ENCODE results near the gene OXCT2. TPM values are rescaled to one million over a fixed set of nuclear protein-coding genes. Genes with fewer than 3 reads are reported as not detected.
A peak's percentile ranks its signal among the peaks of the same experiment; 100 is the strongest.
"Not testable (repeated sequence)": the region's sequence is repeated elsewhere in the genome, so short reads cannot be mapped to it uniquely, and the experiment has no call there.

OXCT2 gene
- 0.95 TPM for total RNA-seq

DNA sequence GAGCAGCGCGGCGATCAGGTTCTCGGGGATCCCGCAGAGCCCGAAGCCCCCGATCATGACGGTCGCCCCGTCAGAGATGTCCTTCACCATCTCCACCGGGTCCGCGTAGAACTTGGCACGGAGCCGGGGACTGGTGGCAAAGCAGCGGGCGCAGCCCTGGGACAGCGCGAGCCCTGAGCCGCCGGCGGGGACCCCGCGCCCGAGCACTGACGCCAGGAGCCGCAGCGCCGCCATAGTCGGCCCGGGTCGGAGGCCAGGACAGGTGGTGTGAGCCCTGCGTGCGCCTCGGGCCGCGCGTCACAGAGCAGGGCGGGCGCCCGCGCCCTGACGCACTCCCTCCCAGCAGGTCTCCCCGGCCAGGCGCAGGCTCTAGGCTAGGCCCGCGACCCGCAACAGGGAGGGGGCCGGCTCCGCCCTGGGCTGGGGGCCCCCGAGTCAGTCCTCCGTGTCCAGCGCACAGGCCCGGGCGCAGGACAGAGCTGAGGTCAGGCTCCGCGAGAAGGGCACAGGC, at the start of gene OXCT2:
Gene OXCT2 (minus strand): TSS at position 327 of the 511 bp plus-strand sequence. CDS start 93 bp downstream, at position 234.
- not testable (repeated sequence) for DNase-seq (ENCODE audit: low spot score)

- DNase-seq (ENCODE audit: low spot score): no peak
Observed at GRCh38 chr1:39819091-39819812, 48.1 kb upstream of the OXCT2 start.

- peak; percentile 79 for DNase-seq (ENCODE audit: low spot score)
Observed at GRCh38 chr1:39818482-39818881, 47.3 kb upstream of the OXCT2 start.

DNA sequence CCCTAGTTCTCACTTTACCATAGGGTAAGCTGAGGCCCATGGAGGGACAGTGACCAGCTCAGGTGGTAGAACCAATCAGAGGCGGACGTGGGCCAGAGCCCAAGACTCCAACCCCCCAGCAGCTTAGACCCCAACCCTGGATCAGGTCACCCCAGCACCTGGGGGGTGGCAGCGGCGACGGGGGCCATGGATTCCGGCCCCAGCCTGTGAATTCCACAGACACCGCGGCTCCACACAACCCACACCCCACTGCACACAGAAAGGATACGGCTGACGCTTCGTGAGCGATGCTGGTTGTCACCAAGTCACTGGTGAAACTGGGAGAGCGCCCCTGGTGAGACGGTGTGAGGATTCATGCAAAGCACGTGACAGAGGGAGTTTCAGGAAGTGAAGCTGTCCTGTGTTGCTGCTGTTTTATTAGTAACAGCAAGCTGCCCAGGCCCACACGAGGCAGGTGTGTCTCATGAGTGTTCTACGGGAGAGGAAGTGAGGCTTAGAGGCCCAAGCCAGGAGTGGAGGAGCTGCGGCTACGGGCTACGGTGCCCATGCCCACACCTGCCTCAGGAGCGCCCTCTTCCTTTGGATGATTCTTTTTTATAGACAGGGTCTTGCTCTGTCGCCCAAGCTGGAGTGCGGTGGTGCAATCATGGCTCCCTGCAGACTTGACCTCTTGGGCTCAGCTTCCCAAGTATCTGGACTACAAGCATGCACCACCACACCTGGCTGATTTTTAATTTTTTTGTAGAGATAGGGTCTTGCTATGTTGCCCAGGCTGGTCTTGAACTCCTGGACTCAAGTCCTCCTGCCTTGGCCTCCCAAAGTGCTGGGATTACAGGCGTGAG, 46.2 kb upstream of the OXCT2 start:
- peak; percentile 74 for DNase-seq (ENCODE audit: low spot score)

- peak; percentile 69 for DNase-seq (ENCODE audit: low spot score)
Observed at GRCh38 chr1:39816415-39817090, 45.4 kb upstream of the OXCT2 start.

DNA sequence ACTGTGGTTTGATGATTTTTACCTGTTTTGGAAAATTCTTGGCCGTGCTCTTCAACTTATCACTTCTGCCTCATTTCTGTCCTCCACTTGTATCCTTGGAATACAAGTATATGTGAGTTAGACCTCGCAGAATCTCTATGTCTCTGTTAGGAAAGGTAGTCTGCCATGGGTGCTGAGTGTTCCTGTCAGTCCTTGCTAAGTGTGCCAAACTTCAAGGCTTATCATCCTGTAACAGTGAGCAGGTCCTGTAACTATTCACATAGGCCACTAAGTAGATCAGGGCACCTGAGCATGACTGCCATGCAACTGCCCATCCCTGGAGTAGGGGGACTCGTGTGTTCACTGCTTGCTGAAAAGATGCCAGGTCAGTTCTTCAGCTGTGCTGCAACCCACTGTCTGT, 41.8 kb upstream of the OXCT2 start:
- no peak for DNase-seq (ENCODE audit: low spot score)

DNA sequence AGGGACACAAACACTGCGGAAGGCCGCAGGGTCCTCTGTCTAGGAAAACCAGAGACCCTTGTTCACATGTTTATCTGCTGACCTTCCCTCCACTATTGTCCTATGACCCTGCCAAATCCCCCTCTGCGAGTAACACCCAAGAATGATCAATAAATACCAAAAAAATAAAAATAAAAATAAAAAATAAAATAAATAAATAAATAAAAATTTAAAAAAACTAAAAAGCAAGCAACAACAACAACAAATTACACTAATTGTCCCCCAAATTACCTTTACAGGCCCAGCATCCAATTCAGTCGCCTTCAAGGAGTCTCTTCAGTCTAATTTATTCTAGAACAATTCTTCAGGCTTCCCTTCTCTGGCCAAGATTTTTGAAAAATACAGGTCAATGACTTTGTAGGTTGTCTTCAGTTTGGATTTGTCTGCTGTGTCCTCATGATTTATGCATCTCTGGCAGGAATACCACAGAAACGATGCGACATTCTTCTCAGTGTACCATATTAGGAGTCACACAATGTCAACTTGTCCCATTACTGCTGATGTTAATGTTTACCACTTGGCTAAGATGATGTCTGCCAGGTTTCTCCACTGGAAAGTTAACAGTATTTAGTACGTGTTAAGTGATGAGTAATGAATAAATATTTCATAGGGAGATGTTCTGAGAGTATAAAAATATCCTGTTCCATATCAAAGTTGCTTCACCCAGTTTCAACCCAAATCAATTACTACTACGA, 37.8 kb upstream of the OXCT2 start:
- DNase-seq (ENCODE audit: low spot score): no peak

- no peak for DNase-seq (ENCODE audit: low spot score)
Observed at GRCh38 chr1:39805385-39805784, 34.2 kb upstream of the OXCT2 start.

DNA sequence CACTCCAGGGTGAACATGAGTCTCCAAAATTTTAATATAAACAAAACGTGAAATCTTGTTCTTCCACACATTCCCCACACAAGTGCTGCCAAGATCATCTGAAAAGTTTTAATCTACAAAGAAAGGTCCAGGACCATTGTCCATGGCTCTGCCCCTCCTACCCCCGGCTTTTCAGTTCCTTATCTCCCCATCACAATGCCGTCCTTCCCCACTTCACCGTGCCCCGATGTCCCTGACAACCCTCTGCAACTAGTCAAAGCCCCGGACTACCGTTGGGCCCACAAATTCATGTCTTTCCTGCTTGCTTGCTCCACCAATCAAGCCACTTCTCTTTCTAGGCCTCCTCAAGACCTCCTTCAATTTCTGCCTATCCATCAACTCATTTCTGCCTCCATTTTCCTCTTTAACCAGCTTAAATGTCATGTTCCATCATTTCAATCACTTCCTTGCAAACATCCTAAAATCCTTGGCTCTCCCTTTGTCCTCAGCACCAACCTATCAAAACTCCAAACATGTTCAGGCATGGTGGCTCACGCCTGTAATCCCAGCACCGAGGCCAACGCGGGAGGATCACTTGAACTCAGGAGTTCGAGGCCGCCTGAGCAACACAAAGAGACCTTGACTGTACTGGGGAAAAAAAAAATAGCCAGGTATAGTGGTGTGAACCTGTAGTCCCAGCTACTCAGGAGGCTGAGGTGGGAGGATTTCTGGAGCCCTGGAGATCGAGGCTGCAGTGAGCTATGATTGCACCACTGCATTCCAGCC, 31.5 kb upstream of the OXCT2 start:
- DNase-seq (ENCODE audit: low spot score): no peak

GRCh38 chr1:39800471-39800835, 29.3 kb upstream of the OXCT2 start:
- DNase-seq (ENCODE audit: low spot score): no peak

DNA sequence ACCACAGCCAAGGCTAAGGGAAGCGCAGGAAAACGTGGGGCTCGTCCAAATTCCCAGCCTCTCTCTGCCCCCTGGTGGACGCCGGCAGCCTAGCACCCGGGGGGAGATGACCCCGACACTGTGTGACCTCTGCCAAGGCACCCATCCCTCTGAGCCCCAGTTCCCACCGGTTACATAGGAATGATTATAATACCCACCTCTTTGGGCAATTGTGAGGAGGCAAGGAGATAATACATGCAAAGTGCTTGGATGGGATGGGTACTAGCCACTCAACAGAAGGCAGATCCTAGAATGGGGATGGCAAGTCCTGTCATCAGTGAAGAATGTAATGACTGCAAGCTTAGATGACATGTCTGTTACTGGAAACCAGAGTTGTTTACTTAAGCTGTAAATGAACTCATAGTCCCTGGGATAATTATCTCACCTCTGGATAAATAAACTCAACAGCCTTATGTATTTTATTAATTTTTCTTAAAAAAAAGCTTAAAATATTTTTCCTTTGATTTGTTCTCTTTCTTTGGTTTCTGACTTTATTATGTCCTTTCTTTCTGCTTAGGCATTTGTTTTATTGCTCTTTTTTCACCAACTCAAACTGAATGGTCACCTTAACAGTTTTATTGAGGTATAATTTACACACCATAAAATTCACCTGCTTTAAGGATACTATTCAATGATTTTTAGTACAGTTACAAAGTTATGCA, 28.8 kb upstream of the OXCT2 start:
- peak; percentile 56 for DNase-seq (ENCODE audit: low spot score)

DNA sequence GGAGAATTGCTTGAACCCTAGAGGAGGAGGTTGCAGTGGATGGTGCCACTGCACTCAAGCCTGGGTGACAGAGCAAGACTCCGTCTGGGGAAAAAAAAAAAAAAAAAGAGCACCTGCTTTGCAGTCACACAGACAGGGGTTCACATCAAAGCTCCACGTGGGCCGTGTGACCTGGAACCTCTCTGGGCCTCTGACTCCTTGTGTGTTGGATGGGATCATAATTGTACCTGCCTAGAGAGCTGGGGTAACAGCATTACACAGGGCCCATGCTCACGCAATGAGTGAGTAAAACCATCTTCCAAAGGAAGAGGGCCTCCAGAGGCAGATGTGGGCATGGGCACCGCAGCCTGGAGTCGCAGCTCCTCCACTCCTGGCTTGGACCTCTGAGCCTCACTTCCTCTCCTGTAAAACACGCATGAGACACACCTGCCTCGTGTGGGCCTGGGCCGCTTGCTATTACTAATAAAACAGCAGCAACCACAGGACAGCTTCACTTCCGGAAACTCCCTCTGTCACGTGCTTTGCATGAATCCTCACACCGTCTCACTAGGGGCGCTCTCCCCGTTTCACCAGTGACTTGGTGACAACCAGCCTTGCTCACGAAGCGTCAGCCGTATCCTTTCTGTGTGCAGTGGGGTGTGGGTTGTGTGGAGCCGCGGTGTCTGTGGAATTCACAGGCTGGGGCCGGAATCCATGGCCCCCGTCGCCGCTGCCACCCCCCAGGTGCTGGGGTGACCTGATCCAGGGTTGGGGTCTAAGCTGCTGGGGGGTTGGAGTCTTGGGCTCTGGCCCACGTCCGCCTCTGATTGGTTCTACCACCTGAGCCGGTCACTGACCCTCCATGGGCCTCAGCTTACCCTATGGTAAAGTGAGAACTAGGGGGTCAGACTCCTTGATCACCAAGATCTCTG, 28.0 kb upstream of the OXCT2 start:
- peak; percentile 83 for DNase-seq (ENCODE audit: low spot score)

DNA sequence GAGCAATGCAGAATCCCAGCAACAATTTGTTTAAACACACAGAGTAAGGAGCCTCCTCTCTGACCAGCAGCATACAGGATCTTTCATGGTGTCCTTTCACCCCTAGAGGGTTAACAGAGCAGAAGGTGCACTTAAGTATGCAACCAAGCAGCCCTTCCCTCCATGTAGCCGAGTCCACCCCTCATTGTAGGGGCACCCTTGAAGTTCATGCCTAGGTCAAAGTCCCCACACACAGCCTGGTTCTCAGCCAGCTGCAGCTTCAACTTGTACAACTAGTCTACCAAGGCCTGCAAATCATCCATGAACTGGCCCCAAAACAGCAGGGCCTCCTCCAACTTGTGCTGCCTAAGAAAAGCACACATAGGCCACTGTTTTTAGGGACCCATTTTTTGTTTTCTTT, 24.5 kb upstream of the OXCT2 start:
- DNase-seq (ENCODE audit: low spot score): no peak

DNA sequence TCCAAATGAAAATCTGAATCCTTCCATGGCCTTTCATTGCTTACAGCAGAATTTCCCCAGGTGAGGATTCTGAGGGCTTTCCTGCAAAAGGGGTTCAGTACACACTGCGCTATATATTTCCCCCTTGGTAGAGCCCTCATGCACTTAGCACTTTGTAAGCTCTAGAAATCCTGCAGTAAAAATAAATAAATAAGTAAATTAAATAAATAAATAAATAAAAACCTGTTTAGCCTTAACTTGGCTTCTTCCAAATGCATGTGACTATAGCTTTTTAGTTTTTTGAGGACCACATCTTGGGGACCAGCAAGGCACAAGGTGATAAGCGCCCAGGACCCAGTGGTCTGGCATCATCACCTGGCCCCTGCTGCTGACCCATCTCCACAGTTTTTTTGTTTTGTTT, 20.7 kb upstream of the OXCT2 start:
- DNase-seq (ENCODE audit: low spot score): no peak

- DNase-seq (ENCODE audit: low spot score): no peak
Observed at GRCh38 chr1:39789571-39790110, 18.5 kb upstream of the OXCT2 start.

- DNase-seq (ENCODE audit: low spot score): peak; percentile 19
Observed at GRCh38 chr1:39788758-39789570, 17.8 kb upstream of the OXCT2 start, which contains the start of gene BMP8B. Gene BMP8B, minus strand, starts transcription at chr1:39788865. Its CDS starts 380 bp downstream, at chr1:39788485.

DNA sequence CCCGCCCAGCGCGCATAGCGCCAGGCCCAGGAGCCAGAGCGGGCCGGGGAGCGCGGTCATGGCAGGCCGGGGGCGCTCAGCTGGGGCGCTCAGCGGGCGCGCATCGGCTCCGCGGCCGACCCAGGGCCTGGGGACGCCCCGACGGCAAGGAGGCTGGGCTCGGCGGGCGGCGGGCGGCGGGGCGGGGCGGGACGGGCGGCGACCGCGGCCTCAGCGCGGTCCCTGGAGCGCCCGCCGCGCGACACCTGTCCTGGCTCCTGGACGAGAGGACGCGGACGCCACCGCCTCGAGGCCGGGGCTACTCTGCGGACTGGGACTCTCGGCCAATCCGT, 17.2 kb upstream of the OXCT2 start:
- DNase-seq (ENCODE audit: low spot score): no peak

DNA sequence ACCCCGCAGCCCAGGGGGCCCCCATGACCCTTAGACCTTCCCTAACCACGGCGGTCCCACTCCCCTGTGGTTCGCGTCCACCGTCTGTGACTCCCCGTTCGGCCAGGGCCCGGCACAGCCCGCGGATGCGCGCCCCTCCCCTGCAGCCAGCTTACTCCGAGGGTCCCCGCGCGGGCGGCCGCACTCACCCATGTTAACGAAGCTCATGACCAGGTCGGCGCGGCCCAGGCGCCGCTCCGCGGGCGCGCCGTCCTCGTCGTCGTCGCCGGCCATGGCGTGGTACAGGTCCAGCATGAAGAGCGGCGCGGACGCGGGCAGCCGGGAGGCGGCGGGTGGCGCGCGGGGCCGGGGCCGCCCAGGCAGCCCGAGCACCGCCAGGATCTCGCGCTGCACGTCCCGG, 16.8 kb upstream of the OXCT2 start:
- DNase-seq (ENCODE audit: low spot score): not testable (repeated sequence)
